HCT116 (cell line): ENCODE measurements around the gene ADARB1. TPM values are rescaled to one million over a fixed set of nuclear protein-coding genes. Genes with fewer than 3 reads are reported as not detected.

Source experiments
- ATAC-seq: fragments of 200-7000 bp; cut with Tn5 transposase; 2 replicates; pipeline ENCODE4 v1.9.1; 2020; ENCODE audit warnings: mild to moderate bottlenecking, moderate library complexity
- BruUV-seq: library from RNA; stranded (reverse); fragments of 400-500 nt; replicated peaks from 2 replicates; lab custom pipeline; 2021; lab: Mats Ljungman, UMichigan
- CTCF ChIA-PET: fragments of 300-600 bp; sonication (Branson Sonifier 250); formaldehyde crosslinking; loops from one replicate; lab custom pipeline; 2021; ENCODE audit warnings: antibody characterized with exemption; lab: Charles Lee
- POLR2A ChIA-PET: fragments of 300-600, 350-600 bp; sonication (Branson Sonifier 250); formaldehyde crosslinking; loops from one replicate; lab custom pipeline; 2021; ENCODE audit warnings: antibody characterized with exemption; lab: Charles Lee
- RAD21 ChIA-PET, 2 experiments: fragments of 300-600 bp; sonication (Branson Sonifier 250); formaldehyde crosslinking; loops; one replicate each; lab custom pipeline; 2023; ENCODE audit warnings: low total read pairs in 2 of 2; ENCODE audit not compliant: uncharacterized antibody in 2 of 2, unreplicated experiment in 2 of 2, low non-redundant PET in 1 of 2; lab: Charles Lee
- DNase-seq: peaks from one replicate; pipeline ENCODE4 v3.0.0-alpha.2; 2010; ENCODE audit warnings: low read depth, low spot score
- H2AFZ ChIP-seq: fragments of 200-600 bp; shearing (Covaris generic), sonication (generic); 2 replicates; pipeline ENCODE4 v1.6.1; 2017; ENCODE audit warnings: low read depth, mixed run types, mixed read lengths, antibody characterized with exemption, low read length; ENCODE audit not compliant: poor library complexity, severe bottlenecking
- H3K27ac ChIP-seq: 2 replicates; pipeline ENCODE4 v1.5.1; 2012; ENCODE audit warnings: low read depth, low read length
- H3K27me3 ChIP-seq: fragments of 200-600 bp; sonication (generic); 2 replicates; pipeline ENCODE4 v1.6.1; 2016; ENCODE audit warnings: mixed run types, low read length, mixed read lengths; ENCODE audit not compliant: insufficient read depth
- H3K36me3 ChIP-seq, 2 experiments: fragments of 200-500 bp in 1 of 2; fragments of 200-600 bp in 1 of 2; sonication (Bioruptor generic) in 1 of 2; sonication (generic) in 1 of 2; 2 replicates each; pipeline versions ENCODE4 v1.5.1 to v1.6.1; 2014 to 2016; ENCODE audit warnings: low read length in 2 of 2, inconsistent platforms in 1 of 2, mixed read lengths in 1 of 2, mixed run types in 1 of 2; ENCODE audit not compliant: insufficient read depth in 2 of 2, control insufficient read depth in 1 of 2
- H3K4me1 ChIP-seq, 2 experiments: fragments of 200-600 bp in 1 of 2; sonication (generic) in 1 of 2; 2 replicates each; pipeline versions ENCODE4 v1.5.1 to v1.6.1; 2012 to 2017; ENCODE audit warnings: low read length in 2 of 2, inconsistent platforms in 1 of 2, mild to moderate bottlenecking in 1 of 2, mixed read lengths in 1 of 2, mixed run types in 1 of 2, moderate library complexity in 1 of 2; ENCODE audit not compliant: insufficient read depth in 2 of 2, control insufficient read depth in 1 of 2
- H3K4me2 ChIP-seq: fragments of 200-600 bp; sonication (generic); 2 replicates; pipeline ENCODE4 v1.6.1; 2017; ENCODE audit warnings: mixed run types, low read length, mixed read lengths
- H3K4me3 ChIP-seq, 2 experiments: fragments of 200-600 bp in 1 of 2; sonication (generic) in 1 of 2; replicated peaks in 1 of 2; 2 replicates each; pipeline ENCODE4 v1.5.1; 2011 to 2016; ENCODE audit warnings: low read length in 2 of 2, control low read depth in 1 of 2, low read depth in 1 of 2, mild to moderate bottlenecking in 1 of 2, mixed read lengths in 1 of 2, mixed run types in 1 of 2
- H3K79me2 ChIP-seq: fragments of 200-600 bp; sonication (generic); 2 replicates; pipeline ENCODE4 v1.6.1; 2017; ENCODE audit warnings: mild to moderate bottlenecking, mixed run types, low read length, moderate library complexity, mixed read lengths; ENCODE audit not compliant: insufficient read depth
- H3K9ac ChIP-seq: fragments of 200-600 bp; sonication (generic); 2 replicates; pipeline ENCODE4 v1.6.1; 2016; ENCODE audit warnings: low read length, mixed read lengths
- H3K9me2 ChIP-seq: fragments of 200-600 bp; sonication (generic), shearing (Covaris generic); 2 replicates; pipeline ENCODE4 v1.6.1; 2017; ENCODE audit warnings: mixed run types, mild to moderate bottlenecking, moderate library complexity; ENCODE audit not compliant: insufficient read depth
- H3K9me3 ChIP-seq, 2 experiments: fragments of 200-500 bp in 1 of 2; fragments of 200-600 bp in 1 of 2; sonication (Bioruptor generic) in 1 of 2; sonication (generic) in 1 of 2; 2 replicates each; pipeline ENCODE4 v1.6.1; 2014 to 2017; ENCODE audit warnings: low read length in 2 of 2, mixed read lengths in 2 of 2, inconsistent platforms in 1 of 2, low read depth in 1 of 2, mild to moderate bottlenecking in 1 of 2, mixed run types in 1 of 2, moderate library complexity in 1 of 2; ENCODE audit not compliant: control insufficient read depth in 1 of 2, insufficient read depth in 1 of 2
- H4K20me1 ChIP-seq: fragments of 200-600 bp; sonication (generic), shearing (Covaris generic); 2 replicates; pipeline ENCODE4 v1.6.1; 2017; ENCODE audit warnings: mixed run types, mild to moderate bottlenecking, moderate library complexity; ENCODE audit not compliant: insufficient read depth
- ATF3 ChIP-seq: IDR thresholded peaks from 2 replicates; pipeline ENCODE4 v1.6.1; 2012
- CBX3 ChIP-seq: IDR thresholded peaks from 2 replicates; pipeline ENCODE4 v1.6.1; 2012; ENCODE audit warnings: low read depth
- CEBPB ChIP-seq: IDR thresholded peaks from 2 replicates; pipeline ENCODE4 v1.6.1; 2012; ENCODE audit warnings: low read depth
- CTCF ChIP-seq, 3 experiments: fragments of 200-600 bp in 1 of 3; sonication (generic) in 1 of 3; IDR thresholded peaks in 2 of 3; conservative IDR thresholded peaks in 1 of 3; 2 replicates each; pipeline ENCODE4 v1.5.1; 2012 to 2017; ENCODE audit warnings: low read depth in 2 of 3, low read length in 2 of 3, antibody characterized with exemption in 1 of 3, borderline replicate concordance in 1 of 3, control low read depth in 1 of 3, mild to moderate bottlenecking in 1 of 3, mixed read lengths in 1 of 3, mixed run types in 1 of 3, moderate library complexity in 1 of 3; ENCODE audit not compliant: insufficient read depth in 1 of 3
- EGR1 ChIP-seq: IDR thresholded peaks from 2 replicates; pipeline ENCODE4 v1.6.1; 2012; ENCODE audit warnings: low read depth
- EZH2 ChIP-seq: fragments of 200-600 bp; sonication (generic); IDR thresholded peaks from 2 replicates; pipeline ENCODE4 v1.6.1; 2017; ENCODE audit warnings: antibody characterized with exemption, mixed run types
- EZH2phosphoT487 ChIP-seq: fragments of 200-600 bp; IDR thresholded peaks from 2 replicates; pipeline ENCODE4 v1.6.1; 2018; ENCODE audit warnings: antibody characterized with exemption, borderline replicate concordance
- JUND ChIP-seq: IDR thresholded peaks from 2 replicates; pipeline ENCODE4 v1.6.1; 2012
- MAX ChIP-seq: IDR thresholded peaks from 2 replicates; pipeline ENCODE4 v1.6.1; 2012
- POLR2AphosphoS5 ChIP-seq: IDR thresholded peaks from 2 replicates; pipeline ENCODE4 v1.6.1; 2011; ENCODE audit warnings: mild to moderate bottlenecking, low read depth, low read length, moderate library complexity
- RAD21 ChIP-seq: IDR thresholded peaks from 2 replicates; pipeline ENCODE4 v1.6.1; 2012; ENCODE audit warnings: low read depth, mild to moderate bottlenecking
- SRF ChIP-seq: IDR thresholded peaks from 2 replicates; pipeline ENCODE4 v1.6.1; 2012; ENCODE audit warnings: low read depth
- TCF7L2 ChIP-seq: IDR thresholded peaks from 2 replicates; pipeline ENCODE4 v1.7.0; 2011; ENCODE audit warnings: borderline replicate concordance, inconsistent platforms; ENCODE audit not compliant: insufficient read depth, insufficient read length; ENCODE audit errors: extremely low read depth
- YY1 ChIP-seq: IDR thresholded peaks from 2 replicates; pipeline ENCODE4 v1.6.1; 2011; ENCODE audit warnings: low read length, low read depth, moderate library complexity, mild to moderate bottlenecking; ENCODE audit not compliant: insufficient replicate concordance; ENCODE audit errors: extremely low read depth
- ZNF274 ChIP-seq: fragments of 200-500 bp; sonication (Bioruptor generic); IDR thresholded peaks from 2 replicates; pipeline ENCODE4 v1.6.1; 2014; ENCODE audit warnings: mild to moderate bottlenecking, low read depth, low read length, inconsistent platforms
- intact Hi-C: fragments of 100-400 bp; cut with micrococcal nuclease; formaldehyde crosslinking; loops from 2 replicates; pipeline ENCODE4 v1.10.0; 2022
- total RNA-seq: library from RNA; stranded (reverse); gene quantifications from one replicate; pipeline ENCODE4 v1.2.1, GENCODE V29; 2021; ENCODE audit not compliant: unreplicated experiment

The ADARB1 gene
- total RNA-seq, 1 experiment from 2014 or later, result 13.5 TPM

- no peak for DNase-seq
- H3K9me2 ChIP-seq, result no peaks in the 10 kb centered on the region
- ChIA-PET CTCF (interaction anchor here (0.7 to 3.0 kb wide), 5 partner anchors 18 to 39 kb away, joined by 3 to 19 read pairs (median 4); no protein-coding TSS in a partner anchor), RAD21 (interaction anchor here in 1 of 2 experiments (1.0 kb wide), 1 partner anchor 29 kb away, joined by 3 read pairs; no protein-coding TSS in a partner anchor), POLR2A (no interaction called here)
- no peak overlapping the region for H2AFZ ChIP-seq
- TF ChIP-seq CEBPB, result no peak
- no peak for TF ChIP-seq POLR2AphosphoS5
- TF ChIP-seq MAX, result no peak
- TF ChIP-seq TCF7L2, result no peak
- no peak for TF ChIP-seq RAD21
- no peak for TF ChIP-seq EGR1
- TF ChIP-seq CBX3, result no peak
- no peak for TF ChIP-seq SRF
- TF ChIP-seq ATF3, result no peak
- no peak for TF ChIP-seq CTCF (IDR thresholded peaks at IDR 0.05 in 2 of 3, conservative IDR thresholded peaks at IDR 0.05 in 1 of 3; ENCODE audit: borderline replicate concordance in 1 of 3, insufficient read depth in 1 of 3, low read depth in 2 of 3, low read length in 2 of 3)
- TF ChIP-seq EZH2phosphoT487, result no peak
- no peak for TF ChIP-seq ZNF274
- no peak for TF ChIP-seq JUND
- TF ChIP-seq YY1, result no peak
- no peak for TF ChIP-seq EZH2
- H3K27ac ChIP-seq, result no peak overlapping the region
- no peak overlapping the region for H3K4me2 ChIP-seq
- H3K9ac ChIP-seq, result no peak overlapping the region
- intact Hi-C loops, result no loop called here
- no peak for ATAC-seq
- no peaks in the 10 kb centered on the region for H4K20me1 ChIP-seq
- no peak overlapping the region for H3K4me3 ChIP-seq
- H3K4me1 ChIP-seq, result peaks cover 18 to 22% of the 10 kb centered on the region in 2 experiments
- no peaks in the 10 kb centered on the region for H3K36me3 ChIP-seq
- no TSS peak for BruUV-seq
- peaks cover 6% of the 10 kb centered on the region; the same call in 1 of the 2 replicates for H3K79me2 ChIP-seq
- H3K27me3 ChIP-seq, result no peaks in the 10 kb centered on the region
- H3K9me3 ChIP-seq, result no peaks in the 10 kb centered on the region
These were observed 25.2 kb downstream of the ADARB1 start for GRCh38 chr21:45099571-45099970.
